Astrocyte (in vitro differentiated cells and primary cell): ENCODE results near the gene TACR3.

Source experiments
- EZH2 ChIP-seq: IDR thresholded peaks from 2 replicates; pipeline ENCODE4 v1.6.1; 2012; ENCODE audit warnings: mild to moderate bottlenecking, low read length, inconsistent platforms; ENCODE audit not compliant: insufficient read depth
- TF ChIP-seq, protein P1 (sequence below): IDR thresholded peaks from 2 replicates; pipeline ENCODE4 v1.5.1; 2011; ENCODE audit warnings: low read depth, mild to moderate bottlenecking, inconsistent platforms, low read length, moderate library complexity; ENCODE audit not compliant: insufficient read depth

- TF ChIP-seq, protein P1, sequence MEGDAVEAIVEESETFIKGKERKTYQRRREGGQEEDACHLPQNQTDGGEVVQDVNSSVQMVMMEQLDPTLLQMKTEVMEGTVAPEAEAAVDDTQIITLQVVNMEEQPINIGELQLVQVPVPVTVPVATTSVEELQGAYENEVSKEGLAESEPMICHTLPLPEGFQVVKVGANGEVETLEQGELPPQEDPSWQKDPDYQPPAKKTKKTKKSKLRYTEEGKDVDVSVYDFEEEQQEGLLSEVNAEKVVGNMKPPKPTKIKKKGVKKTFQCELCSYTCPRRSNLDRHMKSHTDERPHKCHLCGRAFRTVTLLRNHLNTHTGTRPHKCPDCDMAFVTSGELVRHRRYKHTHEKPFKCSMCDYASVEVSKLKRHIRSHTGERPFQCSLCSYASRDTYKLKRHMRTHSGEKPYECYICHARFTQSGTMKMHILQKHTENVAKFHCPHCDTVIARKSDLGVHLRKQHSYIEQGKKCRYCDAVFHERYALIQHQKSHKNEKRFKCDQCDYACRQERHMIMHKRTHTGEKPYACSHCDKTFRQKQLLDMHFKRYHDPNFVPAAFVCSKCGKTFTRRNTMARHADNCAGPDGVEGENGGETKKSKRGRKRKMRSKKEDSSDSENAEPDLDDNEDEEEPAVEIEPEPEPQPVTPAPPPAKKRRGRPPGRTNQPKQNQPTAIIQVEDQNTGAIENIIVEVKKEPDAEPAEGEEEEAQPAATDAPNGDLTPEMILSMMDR, result no peak
- no peak for TF ChIP-seq EZH2
These were observed 45.8 kb downstream of the TACR3 start for GRCh38 chr4:103673983-103674382.
